Panc1 (cell line): ENCODE measurements around the gene HSD17B3. TPM values are rescaled to one million over a fixed set of nuclear protein-coding genes. Genes with fewer than 3 reads are reported as not detected.

Source experiments
- ATAC-seq: fragments of 200-7000 bp; cut with Tn5 transposase; 2 replicates; pipeline ENCODE4 v1.9.1; 2020; ENCODE audit warnings: mild to moderate bottlenecking, moderate library complexity
- BruUV-seq: library from RNA; stranded (reverse); fragments of 400-500 nt; replicated peaks from 2 replicates; lab custom pipeline; 2021; lab: Mats Ljungman, UMichigan
- CTCF ChIA-PET: fragments of 300-600 bp; sonication (Branson Sonifier 250); formaldehyde crosslinking; loops from one replicate; lab custom pipeline; 2022; ENCODE audit warnings: antibody characterized with exemption; lab: Charles Lee
- POLR2A ChIA-PET: fragments of 300-600 bp; sonication (Branson Sonifier 250); formaldehyde crosslinking; loops from one replicate; lab custom pipeline; 2022; ENCODE audit warnings: antibody characterized with exemption; lab: Charles Lee
- DNase-seq: peaks from one replicate; pipeline ENCODE4 v3.0.0-alpha.2; 2010; ENCODE audit warnings: low read depth, low spot score
- H3K27ac ChIP-seq: 2 replicates; pipeline ENCODE4 v1.5.1; 2011; ENCODE audit warnings: mild to moderate bottlenecking, low read length, inconsistent platforms
- H3K27me3 ChIP-seq: fragments of 200-500 bp; sonication (Bioruptor generic); 2 replicates; pipeline ENCODE4 v1.6.0; 2014; ENCODE audit warnings: low read length, inconsistent platforms; ENCODE audit not compliant: control insufficient read depth, insufficient read depth
- H3K36me3 ChIP-seq: fragments of 200-500 bp; sonication (Bioruptor generic); 2 replicates; pipeline ENCODE4 v1.5.1; 2014; ENCODE audit warnings: inconsistent platforms, mild to moderate bottlenecking, low read length, moderate library complexity; ENCODE audit not compliant: control insufficient read depth, insufficient read depth
- H3K4me1 ChIP-seq: 2 replicates; pipeline ENCODE4 v1.5.1; 2011; ENCODE audit warnings: inconsistent platforms, mild to moderate bottlenecking, low read length, moderate library complexity; ENCODE audit not compliant: control insufficient read depth, insufficient read depth
- H3K4me3 ChIP-seq, 2 experiments: 2 replicates each; pipeline ENCODE4 v1.5.1; 2011 to 2012; ENCODE audit warnings: low read depth in 2 of 2, low read length in 2 of 2, mild to moderate bottlenecking in 2 of 2, inconsistent platforms in 1 of 2, moderate library complexity in 1 of 2
- H3K9me3 ChIP-seq: fragments of 200-500 bp; sonication (Bioruptor generic); 2 replicates; pipeline ENCODE4 v1.5.1; 2014; ENCODE audit warnings: low read depth, mild to moderate bottlenecking, inconsistent platforms, low read length, moderate library complexity; ENCODE audit not compliant: control insufficient read depth, insufficient read depth
- POLR2AphosphoS5 ChIP-seq: IDR thresholded peaks from 2 replicates; pipeline ENCODE4 v1.6.1; 2012; ENCODE audit warnings: mild to moderate bottlenecking, low read depth, low read length, moderate library complexity
- SIN3A ChIP-seq: IDR thresholded peaks from 2 replicates; pipeline ENCODE4 v1.6.1; 2012; ENCODE audit warnings: low read depth, mild to moderate bottlenecking, low read length, moderate library complexity, borderline replicate concordance; ENCODE audit not compliant: insufficient read depth
- TCF7L2 ChIP-seq: IDR thresholded peaks from 2 replicates; pipeline ENCODE4 v1.6.1; 2011; ENCODE audit warnings: mild to moderate bottlenecking, low read depth, low read length, inconsistent platforms
- in situ Hi-C: cut with HindIII; loops from 2 replicates; pipeline ENCODE4 v1.10.0; 2016; ENCODE audit warnings: low sequenced_read_pairs, low pct_unique_long_range_greater_than_20kb
- intact Hi-C: fragments of 100-400 bp; cut with micrococcal nuclease; formaldehyde crosslinking; loops from one replicate; pipeline ENCODE4 v1.10.0; 2022; ENCODE audit not compliant: unreplicated experiment
- total RNA-seq: library from RNA; stranded (reverse); gene quantifications from one replicate; pipeline ENCODE4 v1.2.1, GENCODE V29; 2021; ENCODE audit not compliant: unreplicated experiment
- TF ChIP-seq, protein P1 (sequence below), 2 experiments: IDR thresholded peaks; 2 replicates each; pipeline ENCODE4 v1.6.1; 2011 to 2012; ENCODE audit warnings: low read depth in 2 of 2, control low read depth in 1 of 2, low read length in 1 of 2, mild to moderate bottlenecking in 1 of 2, moderate library complexity in 1 of 2; ENCODE audit not compliant: insufficient read depth in 1 of 2
- TF ChIP-seq, protein P2 (sequence below): fragments of 450-650 bp; IDR thresholded peaks from 2 replicates; pipeline ENCODE4 v1.5.1; 2017; ENCODE audit warnings: mild to moderate bottlenecking

The HSD17B3 gene
- total RNA-seq, 1 experiment from 2014 or later, result 0.39 TPM

DNA sequence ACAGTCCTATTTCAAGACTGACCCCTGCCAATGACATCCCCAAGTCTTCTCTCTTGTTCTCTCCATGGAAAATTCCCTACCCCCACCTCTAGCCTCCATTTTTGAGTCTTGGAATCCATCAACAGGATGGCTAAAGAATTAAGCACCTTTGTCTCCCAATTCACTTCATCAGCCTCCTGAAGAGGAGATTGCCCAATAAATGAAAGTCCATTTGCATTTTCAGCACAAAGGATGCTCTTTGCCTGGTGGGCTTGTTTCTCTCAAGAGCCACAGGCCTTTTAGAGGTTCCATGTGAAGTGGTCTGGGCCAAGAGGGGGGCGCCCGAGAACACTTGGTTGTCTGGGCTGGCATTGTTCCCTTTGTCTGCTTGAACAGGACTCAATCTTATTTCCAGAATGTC is 12.6 kb downstream of the HSD17B3 start:
- DNase-seq (no peak), ATAC-seq (no peak)
- H3K27me3 ChIP-seq, result no peaks in the 10 kb centered on the region
- intact Hi-C loops, result no loop called here
- TF ChIP-seq SIN3A (no peak), POLR2AphosphoS5 (no peak), TCF7L2 (no peak)
- TF ChIP-seq, protein P1, sequence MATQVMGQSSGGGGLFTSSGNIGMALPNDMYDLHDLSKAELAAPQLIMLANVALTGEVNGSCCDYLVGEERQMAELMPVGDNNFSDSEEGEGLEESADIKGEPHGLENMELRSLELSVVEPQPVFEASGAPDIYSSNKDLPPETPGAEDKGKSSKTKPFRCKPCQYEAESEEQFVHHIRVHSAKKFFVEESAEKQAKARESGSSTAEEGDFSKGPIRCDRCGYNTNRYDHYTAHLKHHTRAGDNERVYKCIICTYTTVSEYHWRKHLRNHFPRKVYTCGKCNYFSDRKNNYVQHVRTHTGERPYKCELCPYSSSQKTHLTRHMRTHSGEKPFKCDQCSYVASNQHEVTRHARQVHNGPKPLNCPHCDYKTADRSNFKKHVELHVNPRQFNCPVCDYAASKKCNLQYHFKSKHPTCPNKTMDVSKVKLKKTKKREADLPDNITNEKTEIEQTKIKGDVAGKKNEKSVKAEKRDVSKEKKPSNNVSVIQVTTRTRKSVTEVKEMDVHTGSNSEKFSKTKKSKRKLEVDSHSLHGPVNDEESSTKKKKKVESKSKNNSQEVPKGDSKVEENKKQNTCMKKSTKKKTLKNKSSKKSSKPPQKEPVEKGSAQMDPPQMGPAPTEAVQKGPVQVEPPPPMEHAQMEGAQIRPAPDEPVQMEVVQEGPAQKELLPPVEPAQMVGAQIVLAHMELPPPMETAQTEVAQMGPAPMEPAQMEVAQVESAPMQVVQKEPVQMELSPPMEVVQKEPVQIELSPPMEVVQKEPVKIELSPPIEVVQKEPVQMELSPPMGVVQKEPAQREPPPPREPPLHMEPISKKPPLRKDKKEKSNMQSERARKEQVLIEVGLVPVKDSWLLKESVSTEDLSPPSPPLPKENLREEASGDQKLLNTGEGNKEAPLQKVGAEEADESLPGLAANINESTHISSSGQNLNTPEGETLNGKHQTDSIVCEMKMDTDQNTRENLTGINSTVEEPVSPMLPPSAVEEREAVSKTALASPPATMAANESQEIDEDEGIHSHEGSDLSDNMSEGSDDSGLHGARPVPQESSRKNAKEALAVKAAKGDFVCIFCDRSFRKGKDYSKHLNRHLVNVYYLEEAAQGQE (IDR thresholded peaks at IDR 0.05; ENCODE audit: insufficient read depth in 1 of 2, low read depth in 2 of 2, low read length in 1 of 2), result no peak
- TF ChIP-seq, protein P2, sequence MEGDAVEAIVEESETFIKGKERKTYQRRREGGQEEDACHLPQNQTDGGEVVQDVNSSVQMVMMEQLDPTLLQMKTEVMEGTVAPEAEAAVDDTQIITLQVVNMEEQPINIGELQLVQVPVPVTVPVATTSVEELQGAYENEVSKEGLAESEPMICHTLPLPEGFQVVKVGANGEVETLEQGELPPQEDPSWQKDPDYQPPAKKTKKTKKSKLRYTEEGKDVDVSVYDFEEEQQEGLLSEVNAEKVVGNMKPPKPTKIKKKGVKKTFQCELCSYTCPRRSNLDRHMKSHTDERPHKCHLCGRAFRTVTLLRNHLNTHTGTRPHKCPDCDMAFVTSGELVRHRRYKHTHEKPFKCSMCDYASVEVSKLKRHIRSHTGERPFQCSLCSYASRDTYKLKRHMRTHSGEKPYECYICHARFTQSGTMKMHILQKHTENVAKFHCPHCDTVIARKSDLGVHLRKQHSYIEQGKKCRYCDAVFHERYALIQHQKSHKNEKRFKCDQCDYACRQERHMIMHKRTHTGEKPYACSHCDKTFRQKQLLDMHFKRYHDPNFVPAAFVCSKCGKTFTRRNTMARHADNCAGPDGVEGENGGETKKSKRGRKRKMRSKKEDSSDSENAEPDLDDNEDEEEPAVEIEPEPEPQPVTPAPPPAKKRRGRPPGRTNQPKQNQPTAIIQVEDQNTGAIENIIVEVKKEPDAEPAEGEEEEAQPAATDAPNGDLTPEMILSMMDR, result no peak
- CTCF ChIA-PET, result no interaction called here
- no peaks in the 10 kb centered on the region for H3K4me1 ChIP-seq
- in situ Hi-C loops, result no loop called here
- no peak overlapping the region for H3K4me3 ChIP-seq
- POLR2A ChIA-PET, result no interaction called here
- H3K9me3 ChIP-seq, result no peaks in the 10 kb centered on the region
- H3K27ac ChIP-seq, result no peak overlapping the region
- no peaks in the 10 kb centered on the region for H3K36me3 ChIP-seq
- no TSS peak for BruUV-seq

DNA sequence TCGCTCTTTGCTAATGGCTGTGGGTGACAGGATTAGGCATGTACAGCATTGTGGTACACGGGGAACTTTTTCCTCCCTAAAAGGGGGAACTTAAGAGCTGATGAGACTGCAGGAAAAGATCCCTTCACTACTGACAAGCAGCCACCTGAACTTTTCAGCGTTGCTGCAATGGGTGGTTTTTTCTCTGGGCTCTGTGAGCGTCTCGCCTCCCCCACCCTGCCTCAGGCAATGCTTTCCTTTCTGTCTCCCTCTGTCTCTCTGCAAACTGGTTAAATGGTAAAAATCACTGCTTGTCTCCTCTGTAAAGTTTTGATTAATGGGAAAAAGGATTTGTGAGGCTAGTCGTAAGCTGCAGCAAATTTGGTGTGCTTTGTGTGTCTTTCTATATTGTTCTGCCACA is 20.3 kb downstream of the HSD17B3 start:
- POLR2A ChIA-PET, result no interaction called here
- CTCF ChIA-PET, result no interaction called here
- no peaks in the 10 kb centered on the region for H3K4me1 ChIP-seq
- no peaks in the 10 kb centered on the region for H3K9me3 ChIP-seq
- H3K27ac ChIP-seq, result no peak overlapping the region
- intact Hi-C loops (no loop called here), in situ Hi-C loops (no loop called here)
- no peak overlapping the region for H3K4me3 ChIP-seq
- no TSS peak for BruUV-seq
- ATAC-seq, result no peak
- no peak for TF ChIP-seq TCF7L2
- TF ChIP-seq, protein P2, result no peak
- no peak for TF ChIP-seq SIN3A
- no peak for TF ChIP-seq POLR2AphosphoS5
- TF ChIP-seq, protein P1 (IDR thresholded peaks at IDR 0.05; ENCODE audit: insufficient read depth in 1 of 2, low read depth in 2 of 2, low read length in 1 of 2), result no peak
- no peaks in the 10 kb centered on the region for H3K27me3 ChIP-seq
- H3K36me3 ChIP-seq, result no peaks in the 10 kb centered on the region
- DNase-seq, result no peak
